ENCODE results near the gene NPAS3.
A peak's percentile ranks its signal among the peaks of the same experiment; 100 is the strongest.

NPAS3 gene

DNA sequence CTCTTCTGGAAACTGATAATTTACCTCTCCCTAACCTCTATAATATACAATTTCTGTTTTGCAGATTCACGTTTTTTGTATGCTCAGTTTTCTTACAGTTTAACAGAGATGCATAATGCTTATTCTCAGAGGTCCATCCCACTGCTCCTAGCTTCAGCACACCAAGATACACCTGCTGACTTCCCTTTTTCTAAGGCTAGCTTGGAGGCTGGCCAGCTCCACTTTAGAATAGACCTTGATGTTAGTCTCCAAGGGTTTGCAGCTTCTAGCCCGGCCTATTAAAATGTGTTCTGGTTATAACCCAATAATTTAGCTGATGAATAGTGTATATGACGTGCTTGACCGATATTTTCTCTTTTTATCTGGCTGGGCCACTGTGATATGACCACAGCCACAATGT, 751.0 kb downstream of the NPAS3 start:
- H3K4me3 ChIP-seq (replicated peaks; ENCODE audit: low read depth, low read length): no peak overlapping the region
- no peak for DNase-seq (ENCODE audit: extremely low read depth, low read depth)
- TF ChIP-seq, protein P1, sequence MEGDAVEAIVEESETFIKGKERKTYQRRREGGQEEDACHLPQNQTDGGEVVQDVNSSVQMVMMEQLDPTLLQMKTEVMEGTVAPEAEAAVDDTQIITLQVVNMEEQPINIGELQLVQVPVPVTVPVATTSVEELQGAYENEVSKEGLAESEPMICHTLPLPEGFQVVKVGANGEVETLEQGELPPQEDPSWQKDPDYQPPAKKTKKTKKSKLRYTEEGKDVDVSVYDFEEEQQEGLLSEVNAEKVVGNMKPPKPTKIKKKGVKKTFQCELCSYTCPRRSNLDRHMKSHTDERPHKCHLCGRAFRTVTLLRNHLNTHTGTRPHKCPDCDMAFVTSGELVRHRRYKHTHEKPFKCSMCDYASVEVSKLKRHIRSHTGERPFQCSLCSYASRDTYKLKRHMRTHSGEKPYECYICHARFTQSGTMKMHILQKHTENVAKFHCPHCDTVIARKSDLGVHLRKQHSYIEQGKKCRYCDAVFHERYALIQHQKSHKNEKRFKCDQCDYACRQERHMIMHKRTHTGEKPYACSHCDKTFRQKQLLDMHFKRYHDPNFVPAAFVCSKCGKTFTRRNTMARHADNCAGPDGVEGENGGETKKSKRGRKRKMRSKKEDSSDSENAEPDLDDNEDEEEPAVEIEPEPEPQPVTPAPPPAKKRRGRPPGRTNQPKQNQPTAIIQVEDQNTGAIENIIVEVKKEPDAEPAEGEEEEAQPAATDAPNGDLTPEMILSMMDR (IDR thresholded peaks at IDR 0.05; ENCODE audit: low read depth, low read length, missing control alignments): no peak

DNA sequence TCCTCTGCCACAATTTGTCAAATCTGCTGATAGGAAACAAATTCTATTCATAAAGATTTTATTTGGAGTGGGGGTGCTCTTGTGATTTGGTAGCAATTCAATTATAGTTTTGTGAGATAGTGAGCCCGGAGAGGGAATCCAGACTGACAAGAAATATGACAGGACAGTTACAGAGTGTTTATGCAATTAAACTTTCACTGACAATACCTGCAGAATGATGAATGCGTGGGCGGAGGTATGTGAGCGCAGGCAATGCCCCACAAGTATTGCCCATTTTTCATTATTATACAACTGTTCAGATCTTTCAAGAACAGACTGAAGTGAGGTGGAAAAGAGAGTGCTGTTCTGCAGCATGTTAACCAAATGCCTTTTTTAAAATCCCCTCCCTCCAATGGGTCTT, 753.2 kb downstream of the NPAS3 start:
- TF ChIP-seq, protein P1 (IDR thresholded peaks at IDR 0.05; ENCODE audit: low read depth, low read length, missing control alignments): no peak
- H3K4me3 ChIP-seq (replicated peaks; ENCODE audit: low read depth, low read length): no peak overlapping the region
- no peak for DNase-seq (ENCODE audit: extremely low read depth, low read depth)

DNA sequence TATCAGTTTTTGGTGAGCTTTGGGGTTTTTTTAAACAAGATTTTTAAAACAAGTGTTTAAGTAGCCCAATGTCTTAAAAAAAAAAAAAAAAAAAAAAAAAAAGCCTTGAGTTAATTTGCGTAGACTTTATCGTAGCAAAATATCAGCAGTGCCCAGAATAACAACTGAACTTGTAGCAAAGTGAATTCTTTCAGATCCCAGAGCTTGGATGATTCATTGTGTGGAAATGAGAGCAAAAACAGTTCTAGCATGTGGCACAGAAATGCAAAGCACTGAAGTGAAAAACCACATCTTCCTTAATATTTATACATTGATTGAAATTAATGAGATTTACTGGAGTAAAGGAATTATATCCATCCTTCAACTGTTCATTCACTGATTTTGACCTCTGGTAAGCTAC, 754.1 kb downstream of the NPAS3 start:
- H3K4me3 ChIP-seq (replicated peaks; ENCODE audit: low read depth, low read length): no peak overlapping the region

DNA sequence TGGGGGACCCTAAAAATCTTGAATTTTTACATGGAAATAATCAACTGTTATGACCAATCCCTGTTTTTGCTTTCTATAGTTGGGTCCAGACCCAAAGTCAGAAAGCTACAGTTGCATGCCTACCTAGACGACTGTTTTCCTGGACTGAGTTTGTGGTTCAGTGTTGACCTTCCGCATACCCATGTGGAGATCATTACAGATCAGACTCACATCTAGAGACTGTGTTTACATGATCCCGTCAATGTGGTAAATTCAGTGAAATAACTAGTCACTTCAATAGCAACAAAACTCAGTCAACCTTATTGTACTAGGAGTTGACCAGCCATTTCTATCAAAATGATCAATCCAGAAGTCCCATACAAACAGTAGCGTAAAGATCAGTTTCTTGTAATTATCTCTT, 754.6 kb downstream of the NPAS3 start:
- DNase-seq (ENCODE audit: extremely low read depth, low read depth): peak; percentile 82
- TF ChIP-seq, protein P1 (IDR thresholded peaks at IDR 0.05; ENCODE audit: low read depth, low read length, missing control alignments): no peak

More for the DNA sequence above, 754.1 kb downstream of the NPAS3 start:
- DNase-seq (ENCODE audit: extremely low read depth, low read depth): no peak
- TF ChIP-seq, protein P1 (IDR thresholded peaks at IDR 0.05; ENCODE audit: low read depth, low read length, missing control alignments): no peak

DNA sequence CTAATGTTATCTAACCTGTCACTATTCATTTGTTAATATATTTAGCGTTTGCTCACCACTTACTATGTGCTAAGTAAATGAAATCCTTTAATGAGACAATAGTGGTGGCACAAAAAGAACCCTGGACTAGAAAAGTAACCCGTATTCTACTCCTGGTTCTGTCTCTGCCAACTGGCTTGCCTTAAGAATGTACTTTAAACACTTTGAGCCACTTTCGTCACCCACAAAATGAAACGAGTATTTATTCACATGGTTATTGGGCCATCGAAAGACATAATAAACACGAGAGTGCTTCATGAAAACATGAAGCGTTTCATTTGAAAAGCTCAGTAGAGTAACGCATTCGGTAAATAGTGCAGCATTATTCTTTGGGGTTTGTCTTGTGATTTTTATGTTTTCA, 757.5 kb downstream of the NPAS3 start:
- H3K4me3 ChIP-seq (replicated peaks; ENCODE audit: low read depth, low read length): no peak overlapping the region
- TF ChIP-seq, protein P1 (IDR thresholded peaks at IDR 0.05; ENCODE audit: low read depth, low read length, missing control alignments): no peak
- no peak for DNase-seq (ENCODE audit: extremely low read depth, low read depth)

More for the DNA sequence above, 754.6 kb downstream of the NPAS3 start:
- H3K4me3 ChIP-seq (replicated peaks; ENCODE audit: low read depth, low read length): no peak overlapping the region

DNA sequence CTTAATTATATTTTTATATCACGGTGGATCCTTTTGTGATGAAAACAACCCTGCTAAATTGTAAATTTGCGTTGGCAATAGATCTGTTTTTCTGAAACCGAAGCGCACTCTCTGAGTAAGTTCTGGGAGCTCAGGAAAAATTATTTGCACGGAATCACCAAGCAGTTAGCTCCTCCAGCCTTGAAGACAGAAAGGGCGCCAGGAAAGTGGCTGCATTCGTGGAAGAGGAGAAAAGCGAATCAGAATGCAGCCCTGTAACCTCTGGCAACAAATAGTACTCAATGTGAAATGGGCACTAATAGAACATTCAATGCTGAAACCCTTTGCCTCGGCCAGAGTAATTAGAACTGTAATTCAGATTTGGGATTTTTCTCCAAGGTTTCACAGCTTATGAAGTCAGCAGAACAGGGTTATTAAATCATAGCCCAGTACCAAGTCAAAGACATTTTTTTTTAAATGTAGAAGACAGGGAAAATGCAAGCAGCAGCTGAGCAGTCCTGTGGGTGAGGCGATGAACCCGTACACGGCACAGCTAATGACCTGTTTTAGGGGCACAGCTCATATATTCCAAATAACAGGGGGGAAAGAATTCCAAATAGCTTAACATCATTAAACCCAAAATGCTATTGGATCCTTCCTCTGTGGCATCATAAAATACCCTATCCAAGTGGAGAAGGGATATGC, 760.8 kb downstream of the NPAS3 start:
- no peak for DNase-seq (ENCODE audit: extremely low read depth, low read depth)
- no peak overlapping the region for H3K4me3 ChIP-seq (replicated peaks; ENCODE audit: low read depth, low read length)
- TF ChIP-seq, protein P1 (IDR thresholded peaks at IDR 0.05; ENCODE audit: low read depth, low read length, missing control alignments): no peak

DNA sequence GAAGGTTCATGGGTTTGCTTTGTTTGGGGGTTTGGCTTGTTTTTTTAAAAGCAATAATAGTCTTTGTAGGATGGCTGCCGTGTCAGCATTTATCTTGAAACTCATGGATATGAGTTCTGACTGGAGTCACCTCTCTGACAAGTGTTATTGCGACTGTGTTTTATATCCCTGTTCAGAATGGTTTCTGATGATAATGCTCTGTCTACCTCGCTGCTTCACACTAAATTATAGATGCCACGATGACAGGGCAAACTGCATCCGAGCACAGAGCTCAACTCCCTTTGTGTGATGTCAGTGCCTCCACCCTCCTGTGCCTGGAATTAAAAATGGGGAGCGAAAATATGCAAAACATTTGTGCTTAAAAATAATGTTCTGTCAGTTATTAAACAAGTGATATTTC, 761.4 kb downstream of the NPAS3 start:
- TF ChIP-seq, protein P1 (IDR thresholded peaks at IDR 0.05; ENCODE audit: low read depth, low read length, missing control alignments): no peak
- H3K4me3 ChIP-seq (replicated peaks; ENCODE audit: low read depth, low read length): no peak overlapping the region
- no peak for DNase-seq (ENCODE audit: extremely low read depth, low read depth)
